Mesenchymal stem cell (in vitro differentiated cells and primary cell): Measurements from ENCODE around the gene KIF3A.
A peak's percentile ranks its signal among the peaks of the same experiment; 100 is the strongest.

ENCODE experiments used
- DNase-seq: peaks from one replicate; pipeline ENCODE4 v3.0.0-alpha.2; 2013
- H2AFZ ChIP-seq: one replicate; pipeline ENCODE4 v1.6.1; 2013; ENCODE audit warnings: low read depth, mild to moderate bottlenecking, control low read depth, inconsistent platforms, low read length, moderate library complexity
- H2AK5ac ChIP-seq: 2 replicates; pipeline ENCODE4 v1.6.1; 2013; ENCODE audit warnings: low read length, moderate library complexity, mild to moderate bottlenecking, inconsistent platforms; ENCODE audit not compliant: severe bottlenecking
- H2BK120ac ChIP-seq: one replicate; pipeline ENCODE4 v1.6.1; 2013; ENCODE audit warnings: low read depth, mild to moderate bottlenecking, inconsistent platforms, low read length, moderate library complexity
- H2BK12ac ChIP-seq, 2 experiments: one replicate each; pipeline ENCODE4 v1.6.1; 2013; ENCODE audit warnings: inconsistent platforms in 2 of 2, low read length in 2 of 2, mild to moderate bottlenecking in 2 of 2, moderate library complexity in 2 of 2, control low read depth in 1 of 2
- H2BK15ac ChIP-seq: one replicate; pipeline ENCODE4 v1.6.1; 2013; ENCODE audit warnings: mild to moderate bottlenecking, low read depth, inconsistent platforms; ENCODE audit not compliant: poor library complexity, severe bottlenecking
- H2BK5ac ChIP-seq: 2 replicates; pipeline ENCODE4 v1.6.1; 2013; ENCODE audit warnings: low read depth, mild to moderate bottlenecking, low read length, control low read depth, inconsistent platforms; ENCODE audit not compliant: poor library complexity, severe bottlenecking
- H3K14ac ChIP-seq, 2 experiments: one replicate each; pipeline ENCODE4 v1.6.1; 2013; ENCODE audit warnings: inconsistent platforms in 2 of 2, low read length in 2 of 2, control low read depth in 1 of 2, mild to moderate bottlenecking in 1 of 2, moderate library complexity in 1 of 2
- H3K18ac ChIP-seq, 2 experiments: one replicate each; pipeline ENCODE4 v1.6.1; 2013; ENCODE audit warnings: inconsistent platforms in 2 of 2, low read length in 2 of 2, control low read depth in 1 of 2, low read depth in 1 of 2, mild to moderate bottlenecking in 1 of 2
- H3K23ac ChIP-seq, 2 experiments: one replicate each; pipeline ENCODE4 v1.6.1; 2013; ENCODE audit warnings: inconsistent platforms in 2 of 2, low read length in 2 of 2, mild to moderate bottlenecking in 2 of 2, moderate library complexity in 2 of 2, control low read depth in 1 of 2
- H3K27ac ChIP-seq: 2 replicates; pipeline ENCODE4 v1.5.1; 2013; ENCODE audit warnings: mild to moderate bottlenecking, moderate library complexity, low read length, control low read depth, inconsistent platforms; ENCODE audit not compliant: poor library complexity, severe bottlenecking
- H3K27me3 ChIP-seq, 2 experiments: 2 replicates each; pipeline versions ENCODE4 v1.6.1 to v1.7.0; 2013; ENCODE audit warnings: low read length in 2 of 2, mild to moderate bottlenecking in 2 of 2, moderate library complexity in 2 of 2, control low read depth in 1 of 2, inconsistent platforms in 1 of 2; ENCODE audit not compliant: control insufficient read depth in 1 of 2, insufficient read depth in 1 of 2
- H3K36me3 ChIP-seq, 2 experiments: 2 replicates each; pipeline versions ENCODE4 v1.6.1 to v1.7.0; 2013; ENCODE audit warnings: low read length in 2 of 2, control low read depth in 1 of 2, inconsistent platforms in 1 of 2, low read depth in 1 of 2, mild to moderate bottlenecking in 1 of 2; ENCODE audit not compliant: insufficient read depth in 2 of 2, control insufficient read depth in 1 of 2
- H3K4ac ChIP-seq, 2 experiments: one replicate each; pipeline ENCODE4 v1.6.1; 2013; ENCODE audit warnings: inconsistent platforms in 2 of 2, low read length in 2 of 2, mild to moderate bottlenecking in 2 of 2, moderate library complexity in 2 of 2, control low read depth in 1 of 2, low read depth in 1 of 2
- H3K4me1 ChIP-seq: 2 replicates; pipeline ENCODE4 v1.6.1; 2013; ENCODE audit warnings: low read depth, low read length, control low read depth; ENCODE audit not compliant: control insufficient read depth, insufficient read depth
- H3K4me2 ChIP-seq: 2 replicates; pipeline ENCODE4 v1.6.1; 2013; ENCODE audit warnings: low read length, mild to moderate bottlenecking, inconsistent platforms; ENCODE audit not compliant: poor library complexity, severe bottlenecking
- H3K4me3 ChIP-seq, 2 experiments: 2 replicates each; pipeline versions ENCODE4 v1.5.1 to v1.7.0; 2013; ENCODE audit warnings: low read length in 2 of 2, mild to moderate bottlenecking in 2 of 2, control low read depth in 1 of 2, low read depth in 1 of 2; ENCODE audit not compliant: insufficient read depth in 1 of 2
- H3K79me1 ChIP-seq: replicated peaks from 2 replicates; pipeline ENCODE4 v1.6.1; 2013; ENCODE audit warnings: mild to moderate bottlenecking, control low read depth, low read length, inconsistent platforms; ENCODE audit not compliant: poor library complexity, severe bottlenecking
- H3K9ac ChIP-seq: 2 replicates; pipeline ENCODE4 v1.7.0; 2013; ENCODE audit warnings: mild to moderate bottlenecking, low read length, moderate library complexity
- H3K9me3 ChIP-seq: 2 replicates; pipeline ENCODE4 v1.7.0; 2013; ENCODE audit warnings: mild to moderate bottlenecking, low read length; ENCODE audit not compliant: control insufficient read depth
- H4K8ac ChIP-seq: one replicate; pipeline ENCODE4 v1.6.1; 2013; ENCODE audit warnings: inconsistent platforms, mild to moderate bottlenecking, low read length, moderate library complexity
- H4K91ac ChIP-seq: one replicate; pipeline ENCODE4 v1.6.1; 2013; ENCODE audit warnings: mild to moderate bottlenecking, low read length, inconsistent platforms
- WGBS: methylation state at CpG from one replicate; pipeline ENCODE4 v1.1.7; 2013; ENCODE audit warnings: mixed read lengths; 5-methylcytosine and 5-hydroxymethylcytosine counted together

The KIF3A gene

GRCh38 chr5:132766020-132766805 is 28.9 kb upstream of the KIF3A start:
- Histone ChIP-seq H3K4me3 (no peak overlapping the region), H4K91ac (no peak overlapping the region), H3K27ac (no peak overlapping the region), H2AFZ (no peak overlapping the region), H2BK12ac (no peak overlapping the region), H4K8ac (peak overlapping the region; percentile 13), H3K27me3 (no peaks in the 10 kb centered on the region), H3K4me1 (peaks cover 19% of the 10 kb centered on the region), H3K23ac (no peak overlapping the region), H3K9me3 (no peaks in the 10 kb centered on the region), H2AK5ac (no peak overlapping the region), H3K14ac (no peak overlapping the region), H2BK15ac (no peak overlapping the region), H3K4me2 (no peak overlapping the region), H3K18ac (no peak overlapping the region), H2BK5ac (no peak overlapping the region), H3K9ac (no peak overlapping the region), H3K79me1 (peaks cover 38% of the 10 kb centered on the region), H3K36me3 (peaks cover 39 to 55% of the 10 kb centered on the region in 2 experiments), H3K4ac (no peak overlapping the region), H2BK120ac (no peak overlapping the region)
- 96% methylated on average over 13 of the region's 14 CpGs for WGBS
- no peak for DNase-seq

- H4K91ac ChIP-seq, result no peak overlapping the region
- no peak overlapping the region for H2BK5ac ChIP-seq
- no peak overlapping the region for H3K4ac ChIP-seq
- H3K27ac ChIP-seq, result no peak overlapping the region
- WGBS, result 97% methylated on average over 12 of the region's 12 CpGs
- no peak for DNase-seq
- H2BK12ac ChIP-seq, result no peak overlapping the region
- no peak overlapping the region for H3K23ac ChIP-seq
- H3K18ac ChIP-seq, result no peak overlapping the region
- no peak overlapping the region for H3K4me3 ChIP-seq
- no peak overlapping the region for H3K4me2 ChIP-seq
- no peaks in the 10 kb centered on the region for H3K27me3 ChIP-seq
- H2AK5ac ChIP-seq, result no peak overlapping the region
- H3K79me1 ChIP-seq, result peaks cover 38% of the 10 kb centered on the region
- no peak overlapping the region for H3K14ac ChIP-seq
- no peak overlapping the region for H2AFZ ChIP-seq
- H2BK15ac ChIP-seq, result no peak overlapping the region
- no peak overlapping the region for H3K9ac ChIP-seq
- no peaks in the 10 kb centered on the region for H3K9me3 ChIP-seq
- peaks cover 16% of the 10 kb centered on the region for H3K4me1 ChIP-seq
- peaks cover 46 to 60% of the 10 kb centered on the region in 2 experiments for H3K36me3 ChIP-seq
- no peak overlapping the region for H2BK120ac ChIP-seq
- H4K8ac ChIP-seq, result no peak overlapping the region
These were observed 28.1 kb upstream of the KIF3A start for GRCh38 chr5:132765311-132766019.

- H2BK5ac ChIP-seq, result no peak overlapping the region
- H3K9me3 ChIP-seq, result no peaks in the 10 kb centered on the region
- H3K23ac ChIP-seq, result no peak overlapping the region
- H2BK120ac ChIP-seq, result no peak overlapping the region
- H3K18ac ChIP-seq, result no peak overlapping the region
- H3K4ac ChIP-seq, result no peak overlapping the region
- peaks cover 38% of the 10 kb centered on the region for H3K79me1 ChIP-seq
- no peak overlapping the region for H2BK15ac ChIP-seq
- WGBS, result 97% methylated on average over 6 of the region's 7 CpGs
- H4K91ac ChIP-seq, result no peak overlapping the region
- H3K4me3 ChIP-seq, result no peak overlapping the region
- peaks cover 53 to 67% of the 10 kb centered on the region in 2 experiments for H3K36me3 ChIP-seq
- no peak overlapping the region for H3K14ac ChIP-seq
- no peak for DNase-seq
- no peak overlapping the region for H3K4me2 ChIP-seq
- no peak overlapping the region for H3K9ac ChIP-seq
- H3K27ac ChIP-seq, result no peak overlapping the region
- H2AK5ac ChIP-seq, result no peak overlapping the region
- no peak overlapping the region for H2AFZ ChIP-seq
- no peak overlapping the region for H4K8ac ChIP-seq
- H3K27me3 ChIP-seq, result no peaks in the 10 kb centered on the region
- no peak overlapping the region for H2BK12ac ChIP-seq
- H3K4me1 ChIP-seq, result peaks cover 16% of the 10 kb centered on the region
These were observed 27.4 kb upstream of the KIF3A start for GRCh38 chr5:132764671-132765238.

- peaks cover 33% of the 10 kb centered on the region for H3K79me1 ChIP-seq
These were observed 26.7 kb upstream of the KIF3A start for GRCh38 chr5:132764051-132764450.

More at GRCh38 chr5:132764051-132764450, 26.7 kb upstream of the KIF3A start:
- Histone ChIP-seq H2AK5ac (no peak overlapping the region), H3K27ac (no peak overlapping the region), H3K18ac (no peak overlapping the region), H2BK15ac (no peak overlapping the region), H3K4ac (no peak overlapping the region), H3K9ac (no peak overlapping the region), H3K14ac (no peak overlapping the region), H2BK120ac (no peak overlapping the region), H4K8ac (no peak overlapping the region), H3K9me3 (no peaks in the 10 kb centered on the region), H3K4me2 (no peak overlapping the region), H3K4me3 (no peak overlapping the region), H2BK12ac (no peak overlapping the region), H3K27me3 (no peaks in the 10 kb centered on the region), H3K23ac (no peak overlapping the region), H3K36me3 (peaks cover 60 to 74% of the 10 kb centered on the region in 2 experiments), H3K4me1 (peaks cover 18% of the 10 kb centered on the region), H2BK5ac (no peak overlapping the region), H4K91ac (no peak overlapping the region), H2AFZ (no peak overlapping the region)
- 97% methylated on average over 8 of the region's 10 CpGs for WGBS
- DNase-seq, result no peak
